HEK293 (cell line): ENCODE data around the gene LRRFIP1.

Experiments
- CTCF ChIA-PET: fragments of 350-600 bp; formaldehyde crosslinking; extraction: SDS; loops from one replicate; lab custom pipeline; 2021; ENCODE audit warnings: antibody characterized with exemption; lab: Yijun Ruan, JAX
- POLR2A ChIA-PET: fragments of 300-600 bp; formaldehyde crosslinking; extraction: SDS; loops from one replicate; lab custom pipeline; 2020; ENCODE audit warnings: antibody characterized with exemption, inconsistent platforms; lab: Yijun Ruan, JAX
- H3K27ac ChIP-seq: fragments of 200-500 bp; sonication (Bioruptor generic); 2 replicates; pipeline ENCODE4 v1.5.1; 2014; ENCODE audit warnings: low read depth, low read length, control low read depth, inconsistent platforms; ENCODE audit errors: extremely low read depth
- H3K36me3 ChIP-seq, 2 experiments: fragments of 200-500 bp in 1 of 2; sonication (Bioruptor generic) in 1 of 2; 1 replicate in 1 of 2; 2 replicates in 1 of 2; pipeline ENCODE4 v1.5.1; 2014 to 2017; ENCODE audit warnings: inconsistent platforms in 2 of 2, low read length in 2 of 2; ENCODE audit not compliant: control insufficient read depth in 2 of 2, insufficient read depth in 1 of 2
- H3K4me1 ChIP-seq: fragments of 200-500 bp; sonication (Bioruptor generic); 2 replicates; pipeline ENCODE4 v1.5.1; 2014; ENCODE audit warnings: mild to moderate bottlenecking, low read length, inconsistent platforms; ENCODE audit not compliant: control insufficient read depth, insufficient read depth
- H3K4me3 ChIP-seq: 2 replicates; pipeline ENCODE4 v1.5.1; 2011; ENCODE audit warnings: low read depth, mild to moderate bottlenecking, control low read depth, low read length, moderate library complexity
- H3K9me3 ChIP-seq: fragments of 200-500 bp; sonication (Bioruptor generic); 2 replicates; pipeline ENCODE4 v1.5.1; 2014; ENCODE audit warnings: low read depth, low read length, inconsistent platforms; ENCODE audit not compliant: control insufficient read depth, insufficient read depth
- ELK4 ChIP-seq: IDR thresholded peaks from 2 replicates; pipeline ENCODE4 v1.6.1; 2011; ENCODE audit warnings: mild to moderate bottlenecking, low read depth, low read length, borderline replicate concordance
- GLIS1 ChIP-seq: fragments of 450-650 bp; formaldehyde crosslinking; IDR thresholded peaks from 2 replicates; pipeline ENCODE4 v1.5.1; 2016; ENCODE audit warnings: missing biosample characterization, missing genetic modification characterization
- INSM2 ChIP-seq: fragments of 450-650 bp; formaldehyde crosslinking; IDR thresholded peaks from 2 replicates; pipeline ENCODE4 v1.5.1; 2016; ENCODE audit warnings: missing biosample characterization, missing genetic modification characterization
- KLF1 ChIP-seq: fragments of 450-650 bp; formaldehyde crosslinking; IDR thresholded peaks from 2 replicates; pipeline ENCODE4 v1.5.1; 2016; ENCODE audit warnings: missing biosample characterization, missing genetic modification characterization
- KLF10 ChIP-seq: fragments of 450-650 bp; IDR thresholded peaks from 2 replicates; pipeline ENCODE4 v1.5.1; 2018; ENCODE audit warnings: missing biosample characterization, mild to moderate bottlenecking, missing genetic modification characterization
- REPIN1 ChIP-seq: fragments of 450-650 bp; formaldehyde crosslinking; IDR thresholded peaks from 2 replicates; pipeline ENCODE4 v1.5.1; 2017; ENCODE audit warnings: missing biosample characterization, missing genetic modification characterization, low read depth
- SCRT1 ChIP-seq: fragments of 450-650 bp; formaldehyde crosslinking; IDR thresholded peaks from 2 replicates; pipeline ENCODE4 v1.5.1; 2016; ENCODE audit warnings: missing biosample characterization, missing genetic modification characterization, borderline replicate concordance
- ZBTB48 ChIP-seq: fragments of 450-650 bp; formaldehyde crosslinking; IDR thresholded peaks from 2 replicates; pipeline ENCODE4 v1.5.1; 2016; ENCODE audit warnings: missing biosample characterization, missing genetic modification characterization
- ZBTB6 ChIP-seq: fragments of 450-650 bp; formaldehyde crosslinking; IDR thresholded peaks from 2 replicates; pipeline ENCODE4 v1.5.1; 2017; ENCODE audit warnings: missing biosample characterization, missing genetic modification characterization
- ZFHX2 ChIP-seq: fragments of 450-650 bp; formaldehyde crosslinking; conservative IDR thresholded peaks from 2 replicates; pipeline ENCODE4 v1.5.1; 2016; ENCODE audit warnings: missing biosample characterization, missing genetic modification characterization
- ZFP41 ChIP-seq: fragments of 450-650 bp; formaldehyde crosslinking; IDR thresholded peaks from 2 replicates; pipeline ENCODE4 v1.5.1; 2016; ENCODE audit warnings: missing biosample characterization, missing genetic modification characterization, borderline replicate concordance
- ZNF114 ChIP-seq: fragments of 450-650 bp; formaldehyde crosslinking; IDR thresholded peaks from 2 replicates; pipeline ENCODE4 v1.5.0; 2017; ENCODE audit warnings: missing biosample characterization, missing genetic modification characterization
- ZNF155 ChIP-seq: fragments of 450-650 bp; formaldehyde crosslinking; IDR thresholded peaks from 2 replicates; pipeline ENCODE4 v1.5.1; 2016; ENCODE audit warnings: missing biosample characterization, missing genetic modification characterization
- ZNF175 ChIP-seq: fragments of 450-650 bp; formaldehyde crosslinking; IDR thresholded peaks from 2 replicates; pipeline ENCODE4 v1.5.1; 2016; ENCODE audit warnings: missing biosample characterization, missing genetic modification characterization
- ZNF221 ChIP-seq: fragments of 450-650 bp; formaldehyde crosslinking; IDR thresholded peaks from 2 replicates; pipeline ENCODE4 v1.5.1; 2017; ENCODE audit warnings: missing biosample characterization, missing genetic modification characterization, borderline replicate concordance
- ZNF266 ChIP-seq: fragments of 450-650 bp; formaldehyde crosslinking; IDR thresholded peaks from 2 replicates; pipeline ENCODE4 v1.5.1; 2016; ENCODE audit warnings: missing biosample characterization, missing genetic modification characterization, low read depth
- ZNF341 ChIP-seq: fragments of 450-650 bp; formaldehyde crosslinking; IDR thresholded peaks from 2 replicates; pipeline ENCODE4; 2016; ENCODE audit warnings: low read depth, missing biosample characterization, missing genetic modification characterization
- ZNF354C ChIP-seq: fragments of 450-650 bp; formaldehyde crosslinking; IDR thresholded peaks from 2 replicates; pipeline ENCODE4 v1.5.1; 2016; ENCODE audit warnings: missing biosample characterization, missing genetic modification characterization, low read depth, borderline replicate concordance
- ZNF391 ChIP-seq: fragments of 450-650 bp; formaldehyde crosslinking; IDR thresholded peaks from 2 replicates; pipeline ENCODE4 v1.5.1; 2016; ENCODE audit warnings: low read depth, missing biosample characterization, missing genetic modification characterization, borderline replicate concordance
- ZNF416 ChIP-seq: fragments of 450-650 bp; formaldehyde crosslinking; IDR thresholded peaks from 2 replicates; pipeline ENCODE4 v1.5.1; 2016; ENCODE audit warnings: missing biosample characterization, missing genetic modification characterization
- ZNF488 ChIP-seq: fragments of 450-650 bp; formaldehyde crosslinking; IDR thresholded peaks from 2 replicates; pipeline ENCODE4 v1.5.1; 2016; ENCODE audit warnings: missing biosample characterization, missing genetic modification characterization
- ZNF549 ChIP-seq: fragments of 450-650 bp; IDR thresholded peaks from 2 replicates; pipeline ENCODE4 v1.5.1; 2018; ENCODE audit warnings: missing biosample characterization, missing genetic modification characterization, mild to moderate bottlenecking, inconsistent platforms, moderate library complexity
- ZNF580 ChIP-seq: fragments of 450-650 bp; formaldehyde crosslinking; IDR thresholded peaks from 2 replicates; pipeline ENCODE4 v1.5.1; 2016; ENCODE audit warnings: missing biosample characterization, missing genetic modification characterization
- ZNF623 ChIP-seq: fragments of 450-650 bp; formaldehyde crosslinking; IDR thresholded peaks from 2 replicates; pipeline ENCODE4 v1.5.1; 2016; ENCODE audit warnings: missing biosample characterization, missing genetic modification characterization
- ZNF777 ChIP-seq: fragments of 450-650 bp; formaldehyde crosslinking; IDR thresholded peaks from 2 replicates; pipeline ENCODE4 v1.5.1; 2017; ENCODE audit warnings: missing biosample characterization, missing genetic modification characterization, borderline replicate concordance
- ZNF785 ChIP-seq: fragments of 450-650 bp; formaldehyde crosslinking; IDR thresholded peaks from 2 replicates; pipeline ENCODE4 v1.5.1; 2016; ENCODE audit warnings: missing biosample characterization, missing genetic modification characterization
- ZNF791 ChIP-seq: fragments of 450-650 bp; formaldehyde crosslinking; IDR thresholded peaks from 2 replicates; pipeline ENCODE4 v1.5.1; 2016; ENCODE audit warnings: missing biosample characterization, missing genetic modification characterization
- ZSCAN5A ChIP-seq: fragments of 450-650 bp; formaldehyde crosslinking; IDR thresholded peaks from 2 replicates; pipeline ENCODE4 v1.5.1; 2016; ENCODE audit warnings: missing biosample characterization, missing genetic modification characterization

The LRRFIP1 gene

GRCh38 chr2:237629188-237629534 lies 1.8 kb downstream of the LRRFIP1 start:
- TF ChIP-seq ZNF221 (tag by site-specific recombination): no peak
- no peak for TF ChIP-seq ZNF391 (tag by site-specific recombination)
- no peak for TF ChIP-seq ZNF549
- TF ChIP-seq ZFP41 (tag by site-specific recombination): no peak
- no peak for TF ChIP-seq ZNF114 (tag by site-specific recombination)
- no peak for TF ChIP-seq ZFHX2 (tag by site-specific recombination)
- no peak for TF ChIP-seq ZNF580
- no peak for TF ChIP-seq INSM2
- no peak for TF ChIP-seq ELK4
- TF ChIP-seq GLIS1 (tag by site-specific recombination): no peak
- no peak for TF ChIP-seq REPIN1 (tag by site-specific recombination)
- no peak for TF ChIP-seq SCRT1 (tag by site-specific recombination)
- no peak for TF ChIP-seq KLF1 (tag by site-specific recombination)
- TF ChIP-seq ZNF341 (tag by site-specific recombination): no peak
- TF ChIP-seq ZBTB48 (tag by site-specific recombination): no peak
- TF ChIP-seq ZNF155: no peak
- no peak for TF ChIP-seq ZNF785 (tag by site-specific recombination)
- Histone ChIP-seq H3K4me1 (no peaks in the 10 kb centered on the region; the same call in 1 of the 2 replicates), H3K36me3 (peaks cover 0 to 43% of the 10 kb centered on the region in 2 experiments; a peak in 1 of 3 replicates), H3K4me3 (no peak overlapping the region), H3K27ac (no peak overlapping the region), H3K9me3 (no peaks in the 10 kb centered on the region)
- POLR2A ChIA-PET: no interaction called here
- CTCF ChIA-PET: interaction anchor here (1.1 kb wide), 1 partner anchor 40 kb away, joined by 3 read pairs; no protein-coding TSS in a partner anchor

GRCh38 chr2:237629739-237630138 lies 2.4 kb downstream of the LRRFIP1 start:
- Histone ChIP-seq H3K9me3 (no peaks in the 10 kb centered on the region), H3K36me3 (peaks cover 0 to 45% of the 10 kb centered on the region in 2 experiments; a peak in 1 of 3 replicates), H3K4me3 (no peak overlapping the region), H3K4me1 (no peaks in the 10 kb centered on the region; the same call in 1 of the 2 replicates), H3K27ac (no peak overlapping the region)
- POLR2A ChIA-PET: interaction anchor here (1.1 kb wide), 1 partner anchor 29 kb away, joined by 3 read pairs; no protein-coding TSS in a partner anchor
- CTCF ChIA-PET: interaction anchor here (1.1 kb wide), 1 partner anchor 40 kb away, joined by 3 read pairs; no protein-coding TSS in a partner anchor
- TF ChIP-seq ZNF155 (no peak), KLF10 (no peak), INSM2 (no peak), ZNF785 (tag by site-specific recombination) (no peak), ZNF354C (tag by site-specific recombination) (no peak), ZNF266 (tag by site-specific recombination) (no peak), ZSCAN5A (tag by site-specific recombination) (no peak), ZBTB6 (tag by site-specific recombination) (no peak), ZNF416 (no peak), ZNF175 (tag by site-specific recombination) (no peak), ZNF777 (tag by site-specific recombination) (no peak), ZNF623 (tag by site-specific recombination) (no peak), ZNF791 (tag by site-specific recombination) (no peak), ZNF488 (tag by site-specific recombination) (no peak)
